Karpas-422 (cell line): Measurements from ENCODE around the gene RNU7-1. TPM values are rescaled to one million over a fixed set of nuclear protein-coding genes. Genes with fewer than 3 reads are reported as not detected.

ENCODE experiments used
- DNase-seq: peaks from one replicate; pipeline ENCODE4 v3.0.0-alpha.2; 2015
- H2AFZ ChIP-seq: fragments of 200-600 bp; sonication (generic); 2 replicates; pipeline ENCODE4 v1.6.1; 2014; ENCODE audit warnings: antibody characterized with exemption, low read length, mixed read lengths
- H3K27ac ChIP-seq: fragments of 200-600 bp; sonication (generic); 2 replicates; pipeline ENCODE4 v1.5.1; 2014; ENCODE audit warnings: mild to moderate bottlenecking, low read length, moderate library complexity
- H3K27me3 ChIP-seq: fragments of 200-600 bp; sonication (generic); 2 replicates; pipeline ENCODE4 v1.6.1; 2014; ENCODE audit warnings: low read length, mixed read lengths
- H3K36me3 ChIP-seq: fragments of 200-600 bp; sonication (generic); 2 replicates; pipeline ENCODE4 v1.6.1; 2014; ENCODE audit warnings: low read length, mixed read lengths; ENCODE audit not compliant: insufficient read depth
- H3K4me1 ChIP-seq: fragments of 200-600 bp; sonication (generic); 2 replicates; pipeline ENCODE4 v1.6.1; 2014; ENCODE audit warnings: mild to moderate bottlenecking, low read length, mixed read lengths
- H3K4me2 ChIP-seq: fragments of 200-600 bp; sonication (generic); 2 replicates; pipeline ENCODE4 v1.6.1; 2014; ENCODE audit warnings: low read length, low read depth, mild to moderate bottlenecking; ENCODE audit not compliant: poor library complexity, severe bottlenecking
- H3K4me3 ChIP-seq: fragments of 200-600 bp; sonication (generic); 2 replicates; pipeline ENCODE4 v1.5.1; 2014; ENCODE audit warnings: mild to moderate bottlenecking, antibody characterized with exemption, low read length, mixed read lengths
- H3K79me2 ChIP-seq: fragments of 200-600 bp; sonication (generic); 2 replicates; pipeline ENCODE4 v1.6.1; 2014; ENCODE audit warnings: mild to moderate bottlenecking, low read length, mixed read lengths
- H3K9ac ChIP-seq: fragments of 200-600 bp; sonication (generic); 2 replicates; pipeline ENCODE4 v1.6.0; 2014; ENCODE audit warnings: low read length
- H3K9me2 ChIP-seq: fragments of 200-600 bp; sonication (generic), shearing (Covaris generic); replicated peaks from 2 replicates; pipeline ENCODE4 v1.6.0; 2014; ENCODE audit warnings: mild to moderate bottlenecking, low read length, moderate library complexity; ENCODE audit not compliant: insufficient read depth
- H3K9me3 ChIP-seq: fragments of 300-700, 200-600 bp; sonication (generic); 2 replicates; pipeline ENCODE4 v1.6.1; 2014; ENCODE audit warnings: low read length, mixed read lengths
- H4K20me1 ChIP-seq: fragments of 200-600 bp; sonication (generic); 2 replicates; pipeline ENCODE4 v1.6.1; 2014; ENCODE audit warnings: mild to moderate bottlenecking, antibody characterized with exemption, low read length, low read depth; ENCODE audit not compliant: insufficient read depth
- total RNA-seq: library from RNA; depleted of rRNA; stranded (reverse); fragments of >200 nt; shearing (Covaris generic); gene quantifications from 2 replicates; pipeline ENCODE4 v1.2.3, GENCODE V29; 2014; ENCODE audit warnings: low replicate concordance

Gene RNU7-1
- total RNA-seq, 1 experiment from 2014 or later = not detected

GRCh38 chr12:6929466-6930452, 13.9 kb upstream of the RNU7-1 start:
- no peak overlapping the region for H2AFZ ChIP-seq
- H3K9me3 ChIP-seq = no peaks in the 10 kb centered on the region
- H3K4me1 ChIP-seq = peaks cover 43% of the 10 kb centered on the region
- peak overlapping the region; percentile 81 for H3K9ac ChIP-seq
- H3K79me2 ChIP-seq = peaks cover 36% of the 10 kb centered on the region
- H3K27ac ChIP-seq = peak overlapping the region; percentile 63
- no peaks in the 10 kb centered on the region for H3K9me2 ChIP-seq
- peak overlapping the region; percentile 80; the same call in 1 of the 2 replicates for H3K4me3 ChIP-seq
- no peaks in the 10 kb centered on the region for H3K27me3 ChIP-seq
- H4K20me1 ChIP-seq = no peaks in the 10 kb centered on the region
- no peaks in the 10 kb centered on the region for H3K36me3 ChIP-seq
- H3K4me2 ChIP-seq = peak overlapping the region; percentile 77
- peak; percentile 41 for DNase-seq

GRCh38 chr12:6932766-6933165, 10.8 kb upstream of the RNU7-1 start:
- Histone ChIP-seq H4K20me1 (no peaks in the 10 kb centered on the region), H3K4me3 (no peak overlapping the region), H2AFZ (no peak overlapping the region), H3K36me3 (peaks cover 9% of the 10 kb centered on the region; the same call in 1 of the 2 replicates), H3K79me2 (peaks cover 26% of the 10 kb centered on the region), H3K4me2 (no peak overlapping the region), H3K9me2 (no peaks in the 10 kb centered on the region), H3K4me1 (peaks cover 47% of the 10 kb centered on the region), H3K9me3 (no peaks in the 10 kb centered on the region), H3K27ac (peak overlapping the region; percentile 3; the same call in 1 of the 2 replicates), H3K9ac (no peak overlapping the region), H3K27me3 (no peaks in the 10 kb centered on the region)
- no peak for DNase-seq

- H3K4me3 ChIP-seq = no peak overlapping the region
- no peak overlapping the region for H3K27ac ChIP-seq
- H3K27me3 ChIP-seq = no peaks in the 10 kb centered on the region
- H3K9me3 ChIP-seq = no peaks in the 10 kb centered on the region
- peaks cover 17% of the 10 kb centered on the region for H3K79me2 ChIP-seq
- peaks cover 9% of the 10 kb centered on the region; the same call in 1 of the 2 replicates for H3K36me3 ChIP-seq
- H3K4me2 ChIP-seq = no peak overlapping the region
- no peak overlapping the region for H3K9ac ChIP-seq
- H2AFZ ChIP-seq = no peak overlapping the region
- peaks cover 49% of the 10 kb centered on the region for H3K4me1 ChIP-seq
- H3K9me2 ChIP-seq = no peaks in the 10 kb centered on the region
- no peak for DNase-seq
- H4K20me1 ChIP-seq = no peaks in the 10 kb centered on the region
Observed at GRCh38 chr12:6934110-6934509, 9.5 kb upstream of the RNU7-1 start.

- Histone ChIP-seq H3K4me2 (peak overlapping the region; percentile 85), H3K9ac (peak overlapping the region; percentile 85)
Observed at GRCh38 chr12:6935371-6936193, 8.0 kb upstream of the RNU7-1 start.

GRCh38 chr12:6936194-6936635, 7.4 kb upstream of the RNU7-1 start:
- no peaks in the 10 kb centered on the region for H4K20me1 ChIP-seq
- peak overlapping the region; percentile 76 for H3K27ac ChIP-seq
- H3K27me3 ChIP-seq = no peaks in the 10 kb centered on the region
- no peaks in the 10 kb centered on the region for H3K9me3 ChIP-seq
- H3K79me2 ChIP-seq = no peaks in the 10 kb centered on the region
- H3K4me1 ChIP-seq = peaks cover 35% of the 10 kb centered on the region
- peak overlapping the region; percentile 85 for H3K9ac ChIP-seq
- no peak for DNase-seq
- peaks cover 9% of the 10 kb centered on the region; the same call in 1 of the 2 replicates for H3K36me3 ChIP-seq
- H3K4me2 ChIP-seq = peak overlapping the region; percentile 85
- no peaks in the 10 kb centered on the region for H3K9me2 ChIP-seq
- H2AFZ ChIP-seq = no peak overlapping the region
- peak overlapping the region; percentile 80 for H3K4me3 ChIP-seq

More at GRCh38 chr12:6935371-6936193, 8.0 kb upstream of the RNU7-1 start:
- Histone ChIP-seq H3K27ac (peak overlapping the region; percentile 76), H3K27me3 (no peaks in the 10 kb centered on the region), H3K9me2 (no peaks in the 10 kb centered on the region), H3K4me1 (peaks cover 38% of the 10 kb centered on the region), H3K79me2 (peaks cover 4% of the 10 kb centered on the region), H4K20me1 (no peaks in the 10 kb centered on the region), H3K9me3 (no peaks in the 10 kb centered on the region), H3K36me3 (peaks cover 9% of the 10 kb centered on the region; the same call in 1 of the 2 replicates), H2AFZ (no peak overlapping the region), H3K4me3 (peak overlapping the region; percentile 80; the same call in 1 of the 2 replicates)
- DNase-seq = no peak

- H2AFZ ChIP-seq = no peak overlapping the region
- no peaks in the 10 kb centered on the region for H3K27me3 ChIP-seq
- no peaks in the 10 kb centered on the region for H4K20me1 ChIP-seq
- H3K4me3 ChIP-seq = peak overlapping the region; percentile 80
- peaks cover 9% of the 10 kb centered on the region; the same call in 1 of the 2 replicates for H3K36me3 ChIP-seq
- H3K79me2 ChIP-seq = no peaks in the 10 kb centered on the region
- H3K9ac ChIP-seq = peak overlapping the region; percentile 85
- peaks cover 35% of the 10 kb centered on the region for H3K4me1 ChIP-seq
- H3K27ac ChIP-seq = peak overlapping the region; percentile 76
- H3K9me2 ChIP-seq = no peaks in the 10 kb centered on the region
- no peaks in the 10 kb centered on the region for H3K9me3 ChIP-seq
- peak; percentile 86 for DNase-seq
- peak overlapping the region; percentile 85 for H3K4me2 ChIP-seq
Observed at GRCh38 chr12:6936636-6937480, 6.8 kb upstream of the RNU7-1 start.

- Histone ChIP-seq H3K4me3 (peak overlapping the region; percentile 80), H3K9ac (peak overlapping the region; percentile 85), H3K27ac (peak overlapping the region; percentile 76), H3K27me3 (no peaks in the 10 kb centered on the region), H3K9me2 (no peaks in the 10 kb centered on the region), H3K9me3 (no peaks in the 10 kb centered on the region), H3K36me3 (peaks cover 9% of the 10 kb centered on the region; the same call in 1 of the 2 replicates), H3K4me2 (peak overlapping the region; percentile 85), H4K20me1 (no peaks in the 10 kb centered on the region), H2AFZ (no peak overlapping the region; the same call in 1 of the 2 replicates), H3K79me2 (no peaks in the 10 kb centered on the region), H3K4me1 (peaks cover 33% of the 10 kb centered on the region)
- DNase-seq = peak; percentile 98
Observed at GRCh38 chr12:6937481-6938352, 5.9 kb upstream of the RNU7-1 start.
